K562 (cell line): ENCODE results near the gene CACNA1C. TPM values are rescaled to one million over a fixed set of nuclear protein-coding genes. Genes with fewer than 3 reads are reported as not detected.
A peak's percentile ranks its signal among the peaks of the same experiment; 100 is the strongest.

Experiments
- ATAC-seq: fragments of 200-7000 bp; cut with Tn5 transposase; 3 replicates; pipeline ENCODE4 v1.9.1; 2020; ENCODE audit warnings: moderate library complexity
- BruUV-seq: library from RNA; stranded (reverse); fragments of 400-500 nt; replicated peaks from 2 replicates; lab custom pipeline; 2021; lab: Mats Ljungman, UMichigan
- CTCF ChIA-PET: fragments of 300-600 bp; formaldehyde crosslinking; extraction: SDS; loops from one replicate; lab custom pipeline; 2021; ENCODE audit warnings: low intra/inter-chr PET ratio; lab: Yijun Ruan, JAX
- POLR2A ChIA-PET: fragments of 300-600, 350-650 bp; sonication (Branson Sonifier 250); formaldehyde crosslinking; extraction: SDS; loops from one replicate; lab custom pipeline; 2021; ENCODE audit warnings: antibody characterized with exemption, inconsistent platforms; lab: Yijun Ruan, JAX
- DNase-seq, 4 experiments: peaks; one replicate each; pipeline versions ENCODE4 v3.0.0 to v3.0.0-alpha.2; 2011 to 2018; ENCODE audit warnings: low spot score in 3 of 4, mixed read lengths in 3 of 4; ENCODE audit errors: extremely low read depth in 1 of 4
- FAIRE-seq: peaks from 2 replicates; lab custom pipeline; 2011; peaks lifted over from hg19 to GRCh38; lab: Jason Lieb, UNC
- H2AFZ ChIP-seq: 2 replicates; pipeline ENCODE4 v1.6.0; 2011; ENCODE audit warnings: low read depth, low read length, control low read depth, inconsistent platforms
- H3K27ac ChIP-seq: fragments of 200-600 bp; 3 replicates; pipeline ENCODE4 v1.8.0; 2011; ENCODE audit warnings: low read depth, mild to moderate bottlenecking, control low read depth, inconsistent platforms, low read length, moderate library complexity, mixed read lengths; ENCODE audit errors: extremely low read depth
- H3K27me3 ChIP-seq, 2 experiments: fragments of 300-600 bp in 1 of 2; 2 replicates in 1 of 2; 3 replicates in 1 of 2; pipeline versions ENCODE4 v1.6.0 to v1.8.0; 2011; ENCODE audit warnings: inconsistent platforms in 2 of 2, low read length in 2 of 2, mild to moderate bottlenecking in 1 of 2, mixed read lengths in 1 of 2, moderate library complexity in 1 of 2; ENCODE audit not compliant: control insufficient read depth in 2 of 2, insufficient read depth in 2 of 2
- H3K36me3 ChIP-seq: fragments of 300-600 bp; 3 replicates; pipeline ENCODE4 v1.8.0; 2011; ENCODE audit warnings: mild to moderate bottlenecking, low read length, inconsistent platforms; ENCODE audit not compliant: control insufficient read depth, insufficient read depth
- H3K4me1 ChIP-seq, 2 experiments: fragments of 200-600 bp in 1 of 2; replicated peaks in 1 of 2; 2 replicates in 1 of 2; 3 replicates in 1 of 2; pipeline versions ENCODE4 v1.5.1 to v1.8.0; 2011; ENCODE audit warnings: inconsistent platforms in 2 of 2, low read length in 2 of 2, mild to moderate bottlenecking in 1 of 2, mixed read lengths in 1 of 2, moderate library complexity in 1 of 2; ENCODE audit not compliant: control insufficient read depth in 2 of 2, insufficient read depth in 2 of 2
- H3K4me2 ChIP-seq: 2 replicates; pipeline ENCODE4 v1.6.1; 2011; ENCODE audit warnings: low read length, control low read depth, inconsistent platforms, mixed read lengths; ENCODE audit not compliant: insufficient read depth
- H3K4me3 ChIP-seq: fragments of 200-600 bp; sonication (generic), shearing (Covaris generic); 2 replicates; pipeline ENCODE4 v1.5.1; 2016; ENCODE audit warnings: control low read depth, inconsistent platforms
- H3K79me2 ChIP-seq: fragments of 200-600 bp; 3 replicates; pipeline ENCODE4 v1.8.0; 2011; ENCODE audit warnings: low read length, inconsistent platforms; ENCODE audit not compliant: control insufficient read depth, insufficient read depth
- H3K9ac ChIP-seq, 2 experiments: 2 replicates each; pipeline versions ENCODE4 v1.6.0 to v1.6.1; 2011; ENCODE audit warnings: low read depth in 2 of 2, low read length in 2 of 2, control low read depth in 1 of 2, inconsistent platforms in 1 of 2, mild to moderate bottlenecking in 1 of 2, mixed read lengths in 1 of 2; ENCODE audit not compliant: insufficient read depth in 1 of 2
- H3K9me1 ChIP-seq: one replicate; pipeline ENCODE4 v1.6.0; 2011; ENCODE audit warnings: inconsistent platforms, mild to moderate bottlenecking, low read length, moderate library complexity; ENCODE audit not compliant: control insufficient read depth, insufficient read depth
- H3K9me3 ChIP-seq: replicated peaks from 2 replicates; pipeline ENCODE4 v1.5.1; 2011; ENCODE audit warnings: low read depth, low read length, inconsistent platforms; ENCODE audit not compliant: control insufficient read depth, insufficient read depth
- H4K20me1 ChIP-seq: replicated peaks from 2 replicates; pipeline ENCODE4 v1.6.1; 2011; ENCODE audit warnings: low read length, inconsistent platforms, mixed read lengths; ENCODE audit not compliant: control insufficient read depth, insufficient read depth
- HNRNPL ChIP-seq: fragments of 200-400 bp; formaldehyde crosslinking; IDR thresholded peaks from 2 replicates; pipeline ENCODE4 v1.6.1; 2017; ENCODE audit warnings: low read depth, mild to moderate bottlenecking, low read length
- KLF16 ChIP-seq: IDR thresholded peaks from 2 replicates; pipeline ENCODE4 v1.6.1; 2016; ENCODE audit warnings: antibody characterized with exemption
- RAD21 ChIP-seq, 2 experiments: fragments of 250-450 bp in 1 of 2; fragments of 450-650 bp in 1 of 2; sonication (Bioruptor Pico) in 1 of 2; formaldehyde crosslinking in 1 of 2; IDR thresholded peaks in 1 of 2; conservative IDR thresholded peaks in 1 of 2; 2 replicates each; pipeline versions ENCODE4 v1.4.0 to v1.8.0; 2020 to 2022; ENCODE audit warnings: mild to moderate bottlenecking in 2 of 2, moderate library complexity in 1 of 2
- RBM39 ChIP-seq: fragments of 200-400 bp; formaldehyde crosslinking; optimal IDR thresholded peaks from 2 replicates; pipeline ENCODE3; 2018; ENCODE audit warnings: low read depth, low read length
- RERE ChIP-seq: sonication (generic); formaldehyde crosslinking; IDR thresholded peaks from 2 replicates; pipeline ENCODE4 v1.8.0; 2023; ENCODE audit warnings: missing genetic modification reagents, mild to moderate bottlenecking, borderline replicate concordance
- ZNF707 ChIP-seq: fragments of 250-450 bp; sonication (Bioruptor Pico); conservative IDR thresholded peaks from 2 replicates; pipeline ENCODE4 v1.8.0; 2022; ENCODE audit warnings: inconsistent platforms, mild to moderate bottlenecking, moderate library complexity
- WGBS: fragments of 100-300 bp; shearing (Covaris generic); methylation state at CpG from one replicate; pipeline ENCODE4 v1.1.6; 2016; ENCODE audit warnings: low coverage, mixed read lengths; ENCODE audit not compliant: insufficient coverage; ENCODE audit errors: missing lambda C conversion rate; 5-methylcytosine and 5-hydroxymethylcytosine counted together
- in situ Hi-C: fragments of 300-500 bp; cut with MboI; formaldehyde crosslinking; loops from 4 replicates; pipeline ENCODE4 v1.15.0; 2018; ENCODE audit warnings: inconsistent platforms, mixed read lengths
- intact Hi-C: fragments of 100-400 bp; cut with micrococcal nuclease; formaldehyde crosslinking; loops from 2 replicates; pipeline ENCODE4 v1.14.2; 2022
- polyA plus RNA-seq, 8 experiments: library from polyadenylated mRNA; depleted of rRNA in 4 of 8; stranded (reverse) in 5 of 8; unstranded in 3 of 8; fragments of >200 nt; fragmentation: Nextera tagmentation in 2 of 8; fragmentation: Illumina TruSeq in 1 of 8; extraction: Ambion mirVana in 2 of 8; extraction: Trizol in 1 of 8; gene quantifications; 2 replicates each; pipeline versions ENCODE4 v1.2.1 to v1.2.3, GENCODE V29; 2011 to 2014; ENCODE audit warnings: inconsistent platforms in 1 of 8, missing spikeins in 1 of 8
- total RNA-seq, 7 experiments: library from RNA; depleted of rRNA in 6 of 7; stranded (reverse); fragments of >200 nt in 6 of 7; fragmentation: Illumina TruSeq in 2 of 7; extraction: Trizol in 2 of 7; gene quantifications; 2 replicates each; pipeline versions ENCODE4 v1.2.1 to v1.2.3, GENCODE V29; 2011 to 2021; ENCODE audit warnings: low replicate concordance in 1 of 7

The CACNA1C gene
- total and polyA plus RNA-seq, 9 of the 15 experiments (the other 6 are each of a cell fraction or from before 2014, with no cell fraction given): not detected

- CTCF ChIA-PET: interaction anchor here (0.6 to 0.7 kb wide), 2 partner anchors 234 to 1218 kb away, joined by 3 to 4 read pairs; no protein-coding TSS in a partner anchor
- POLR2A ChIA-PET: no interaction called here
- no peaks in the 10 kb centered on the region for H3K9me3 ChIP-seq
- H3K4me2 ChIP-seq: no peak overlapping the region
- H2AFZ ChIP-seq: no peak overlapping the region
- no peak overlapping the region for H3K4me3 ChIP-seq
- no peaks in the 10 kb centered on the region for H4K20me1 ChIP-seq
- in situ Hi-C loops (loop anchor here (10.0 to 25.0 kb wide), 2 partner anchors 230 to 528 kb away; no protein-coding TSS in a partner anchor), intact Hi-C loops (loop anchor here (5.0 kb wide), 2 partner anchors 225 to 525 kb away; no protein-coding TSS in a partner anchor)
- FAIRE-seq (peak; percentile 40), DNase-seq (peak; percentile 47 to 59 (median 56)), ATAC-seq (peak; percentile 86)
- H3K9me1 ChIP-seq: no peaks in the 10 kb centered on the region
- H3K4me1 ChIP-seq: no peaks in the 10 kb centered on the region
- no peak overlapping the region for H3K27ac ChIP-seq
- H3K27me3 ChIP-seq: peaks cover 0 to 28% of the 10 kb centered on the region in 2 experiments; a peak in 3 of 5 replicates
- H3K9ac ChIP-seq: no peak overlapping the region
- BruUV-seq: no TSS peak
- WGBS: 23% methylated on average over 18 of the region's 21 CpGs
- H3K36me3 ChIP-seq: no peaks in the 10 kb centered on the region
- H3K79me2 ChIP-seq: no peaks in the 10 kb centered on the region
- TF ChIP-seq RERE (CRISPR knock-in tag) (no peak), KLF16 (0 out of 2 replicates have a peak, but pooled peaks have one; percentile 6), ZNF707 (CRISPR knock-in tag) (no peak), RBM39 (no peak), RAD21 (CRISPR knock-in tag; conservative IDR thresholded peaks at IDR 0.05 in 1 of 2, IDR thresholded peaks at IDR 0.05 in 1 of 2) (peak; percentile 48 to 73), HNRNPL (no peak)
Observed at GRCh38 chr12:2057041-2057794, 4.4 kb downstream of the CACNA1C start.
